Activated T-helper 2 cell treated with anti-CD3 and anti-CD28 coated beads, Interferon-gamma antibody, Interleukin-2, Interleukin-4, amounts not matched to agents 10 μg/mL and 5 μg/mL and 100 μg/mL, durations not matched to agents 14 hours and 24 hours and 36 hours (primary cell): ENCODE results near the gene XPR1. TPM values are rescaled to one million over a fixed set of nuclear protein-coding genes. Genes with fewer than 3 reads are reported as not detected.
"Not testable (repeated sequence)": the region's sequence is repeated elsewhere in the genome, so short reads cannot be mapped to it uniquely, and the experiment has no call there.

ENCODE experiments used
- DNase-seq: peaks from one replicate; pipeline ENCODE4 v3.0.0; 2021; ENCODE audit warnings: low spot score
- H3K27ac Mint-ChIP-seq: one replicate; pipeline ENCODE4 v1.8.0; 2021; ENCODE audit warnings: mixed read lengths
- H3K27me3 Mint-ChIP-seq: one replicate; pipeline ENCODE4 v1.8.0; 2021; ENCODE audit warnings: low read depth, mixed read lengths
- H3K36me3 Mint-ChIP-seq: one replicate; pipeline ENCODE4 v1.8.0; 2021; ENCODE audit warnings: low read depth, mixed read lengths
- H3K4me1 Mint-ChIP-seq: one replicate; pipeline ENCODE4 v1.8.0; 2021; ENCODE audit warnings: low read depth, mixed read lengths
- H3K4me3 Mint-ChIP-seq: one replicate; pipeline ENCODE4 v1.8.0; 2021; ENCODE audit warnings: low read depth, mild to moderate bottlenecking, moderate library complexity, mixed read lengths
- H3K9me3 Mint-ChIP-seq: one replicate; pipeline ENCODE4 v1.8.0; 2021; ENCODE audit warnings: mixed read lengths
- intact Hi-C: fragments of 100-400 bp; cut with micrococcal nuclease; formaldehyde crosslinking; loops from one replicate; pipeline ENCODE4 v1.15.1; 2023
- total RNA-seq: library from RNA; stranded (reverse); gene quantifications from 2 replicates; pipeline ENCODE4 v1.2.3, GENCODE V29; 2022

XPR1 gene
- total RNA-seq, 1 donor from 2014 or later, result 23.6 TPM

GRCh38 chr1:180640531-180640949, 8.7 kb downstream of the XPR1 start:
- Mint-ChIP-seq H3K4me3 (no peak overlapping the region), H3K9me3 (no peaks in the 10 kb centered on the region), H3K4me1 (peaks cover 2% of the 10 kb centered on the region), H3K27ac (no peak overlapping the region), H3K36me3 (no peaks in the 10 kb centered on the region), H3K27me3 (no peaks in the 10 kb centered on the region)
- DNase-seq, result no peak
- intact Hi-C loops, result no loop called here

DNA sequence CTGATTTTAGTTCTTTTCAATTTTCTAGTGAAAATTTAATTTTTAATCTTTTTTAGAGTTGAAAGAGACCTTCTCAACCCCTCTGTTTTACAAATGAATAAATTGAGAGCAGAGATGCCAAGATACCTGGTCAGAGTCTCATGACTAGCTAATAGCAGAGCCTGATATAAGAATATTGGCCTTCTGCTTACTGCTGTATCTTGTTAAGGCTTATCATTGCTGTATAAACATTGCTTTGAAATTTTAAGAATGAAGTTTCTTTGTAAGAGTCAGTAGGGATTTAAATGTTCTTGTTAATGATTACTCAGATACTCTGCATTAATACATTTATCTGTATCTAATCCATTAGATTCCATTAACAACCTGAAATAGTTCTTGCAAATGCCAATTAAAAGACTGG, 9.8 kb downstream of the XPR1 start:
- H3K36me3 Mint-ChIP-seq, result peaks cover 7% of the 10 kb centered on the region
- no peaks in the 10 kb centered on the region for H3K9me3 Mint-ChIP-seq
- no peaks in the 10 kb centered on the region for H3K27me3 Mint-ChIP-seq
- no peak overlapping the region for H3K4me3 Mint-ChIP-seq
- H3K4me1 Mint-ChIP-seq, result peaks cover 7% of the 10 kb centered on the region
- DNase-seq, result no peak
- H3K27ac Mint-ChIP-seq, result no peak overlapping the region
- intact Hi-C loops, result no loop called here

- Mint-ChIP-seq H3K4me3 (no peak overlapping the region), H3K27ac (no peak overlapping the region), H3K9me3 (no peaks in the 10 kb centered on the region), H3K4me1 (peaks cover 7% of the 10 kb centered on the region), H3K27me3 (no peaks in the 10 kb centered on the region), H3K36me3 (peaks cover 7% of the 10 kb centered on the region)
- intact Hi-C loops, result no loop called here
- DNase-seq, result no peak
Observed at GRCh38 chr1:180642781-180643180, 11.0 kb downstream of the XPR1 start.

- Mint-ChIP-seq H3K36me3 (peaks cover 7% of the 10 kb centered on the region), H3K27ac (no peak overlapping the region), H3K4me3 (no peak overlapping the region), H3K27me3 (no peaks in the 10 kb centered on the region), H3K4me1 (peaks cover 7% of the 10 kb centered on the region), H3K9me3 (no peaks in the 10 kb centered on the region)
- intact Hi-C loops, result no loop called here
- DNase-seq, result no peak
Observed at GRCh38 chr1:180643693-180644092, 11.9 kb downstream of the XPR1 start.

DNA sequence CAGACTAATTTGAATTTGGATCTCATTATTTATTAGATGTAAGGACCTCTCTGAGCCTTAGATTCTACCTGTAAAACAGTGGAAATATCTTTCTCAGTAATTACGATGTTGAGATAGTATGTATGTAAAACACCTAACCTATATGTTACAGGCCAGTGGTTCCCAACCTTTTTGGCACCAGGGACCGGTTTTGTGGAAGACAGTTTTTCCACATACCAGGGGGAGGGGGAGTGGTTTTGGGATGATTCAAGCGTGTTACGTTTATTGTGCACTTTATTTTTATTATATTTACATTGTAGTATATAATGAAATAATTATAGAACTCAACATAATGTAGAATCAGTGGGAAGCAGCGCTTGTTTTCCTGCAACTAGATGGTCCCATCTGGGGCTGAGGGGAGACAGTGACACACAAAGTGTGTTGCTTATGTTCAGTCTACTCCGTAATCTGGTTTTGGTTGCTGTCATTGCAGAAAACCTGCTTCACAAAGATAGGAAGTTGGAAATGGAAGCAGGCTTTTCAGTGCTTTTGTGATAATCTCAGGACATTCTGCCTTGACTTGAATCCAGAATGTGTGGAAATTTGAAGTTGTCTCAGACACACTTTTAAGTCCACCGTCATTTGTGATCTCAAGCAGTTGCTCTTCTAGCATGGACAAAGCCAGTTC, 12.8 kb downstream of the XPR1 start:
- intact Hi-C loops, result no loop called here
- H3K36me3 Mint-ChIP-seq, result peaks cover 7% of the 10 kb centered on the region
- peaks cover 7% of the 10 kb centered on the region for H3K4me1 Mint-ChIP-seq
- no peaks in the 10 kb centered on the region for H3K27me3 Mint-ChIP-seq
- DNase-seq, result no peak
- no peak overlapping the region for H3K4me3 Mint-ChIP-seq
- no peak overlapping the region for H3K27ac Mint-ChIP-seq
- H3K9me3 Mint-ChIP-seq, result no peaks in the 10 kb centered on the region

- H3K9me3 Mint-ChIP-seq, DNase-seq, intact Hi-C loops, H3K27me3 Mint-ChIP-seq, H3K4me3 Mint-ChIP-seq, H3K27ac Mint-ChIP-seq, H3K36me3 Mint-ChIP-seq, H3K4me1 Mint-ChIP-seq: not testable (repeated sequence)
Observed at GRCh38 chr1:180645261-180645660, 13.4 kb downstream of the XPR1 start.

DNA sequence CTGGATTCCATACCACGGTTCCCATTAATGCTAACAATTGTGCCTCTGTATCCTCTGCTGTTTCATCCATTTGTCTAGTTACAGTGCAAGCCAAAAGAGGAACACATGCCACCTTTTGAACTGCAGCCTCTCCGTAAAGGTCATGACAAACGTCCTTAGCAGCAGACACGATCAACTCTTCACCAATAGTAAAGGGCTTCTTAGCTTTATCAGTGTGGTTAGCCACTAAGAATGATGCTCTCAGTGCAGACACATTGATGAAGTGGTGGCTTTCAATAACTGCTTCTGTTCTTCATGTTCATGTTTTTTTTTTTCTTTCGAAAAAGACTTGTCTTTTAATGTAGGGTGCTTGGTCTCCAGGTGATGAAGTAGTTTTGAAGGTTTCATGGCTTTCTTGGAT, 14.3 kb downstream of the XPR1 start:
- no peaks in the 10 kb centered on the region for H3K9me3 Mint-ChIP-seq
- no peak overlapping the region for H3K4me3 Mint-ChIP-seq
- H3K4me1 Mint-ChIP-seq, result peaks cover 7% of the 10 kb centered on the region
- H3K27me3 Mint-ChIP-seq, result no peaks in the 10 kb centered on the region
- peaks cover 7% of the 10 kb centered on the region for H3K36me3 Mint-ChIP-seq
- DNase-seq, result no peak
- no peak overlapping the region for H3K27ac Mint-ChIP-seq
- intact Hi-C loops, result no loop called here

- Mint-ChIP-seq H3K9me3 (no peaks in the 10 kb centered on the region), H3K4me3 (no peak overlapping the region), H3K27me3 (no peaks in the 10 kb centered on the region), H3K27ac (no peak overlapping the region), H3K36me3 (peaks cover 7% of the 10 kb centered on the region), H3K4me1 (peaks cover 7% of the 10 kb centered on the region)
- intact Hi-C loops, result no loop called here
- DNase-seq, result no peak
Observed at GRCh38 chr1:180646547-180646946, 14.7 kb downstream of the XPR1 start.

GRCh38 chr1:180652792-180653191, 21.0 kb downstream of the XPR1 start:
- Mint-ChIP-seq H3K4me3 (no peak overlapping the region), H3K4me1 (no peaks in the 10 kb centered on the region), H3K36me3 (peaks cover 11% of the 10 kb centered on the region), H3K27ac (no peak overlapping the region), H3K9me3 (peaks cover 16% of the 10 kb centered on the region), H3K27me3 (no peaks in the 10 kb centered on the region)
- DNase-seq, result no peak
- intact Hi-C loops, result no loop called here

DNA sequence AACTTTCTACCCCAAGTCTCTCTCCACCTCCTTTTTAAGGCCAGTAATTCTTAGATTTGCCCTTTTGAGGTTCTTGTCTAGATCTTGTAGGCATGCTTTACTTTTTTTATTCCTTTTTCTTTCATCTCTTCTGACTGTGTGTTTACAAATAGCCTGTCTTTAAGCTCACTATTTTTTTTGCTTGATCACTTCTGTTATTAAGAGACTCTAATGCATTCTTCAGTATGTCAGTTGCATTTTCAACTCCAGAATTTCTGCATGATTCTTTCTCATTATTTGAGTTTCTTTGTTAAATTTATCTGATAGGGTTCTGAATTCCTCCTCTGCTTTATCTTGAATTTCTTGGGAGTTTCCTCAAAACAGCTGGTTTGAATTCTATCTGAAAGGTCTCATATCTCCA, 30.9 kb downstream of the XPR1 start:
- Mint-ChIP-seq H3K9me3 (peaks cover 59% of the 10 kb centered on the region), H3K4me3 (no peak overlapping the region), H3K27me3 (no peaks in the 10 kb centered on the region), H3K27ac (no peak overlapping the region), H3K4me1 (no peaks in the 10 kb centered on the region), H3K36me3 (peaks cover 69% of the 10 kb centered on the region)
- DNase-seq, result no peak
- intact Hi-C loops, result no loop called here

DNA sequence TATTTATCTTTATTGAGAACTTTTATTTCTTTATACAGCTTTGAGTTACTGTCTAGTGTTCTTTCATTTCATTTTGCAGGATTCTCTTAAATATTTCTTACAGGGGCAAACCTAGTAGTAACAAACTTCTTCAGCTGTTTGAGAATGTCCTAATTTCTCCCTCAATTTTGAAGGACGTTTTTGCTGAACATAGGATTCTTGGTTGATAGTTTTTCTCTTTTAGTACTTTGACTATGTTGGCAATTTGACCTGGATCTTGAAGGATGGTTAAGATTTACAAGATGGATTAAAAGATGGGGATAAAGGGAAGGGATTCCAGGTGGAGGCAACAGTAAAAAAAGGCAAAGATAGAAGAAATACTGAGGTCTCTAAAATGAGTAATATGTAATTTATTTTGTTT, 38.9 kb downstream of the XPR1 start:
- intact Hi-C loops, result no loop called here
- Mint-ChIP-seq H3K4me3 (no peak overlapping the region), H3K36me3 (peaks cover 51% of the 10 kb centered on the region)

GRCh38 chr1:180672105-180672504, 40.3 kb downstream of the XPR1 start:
- H3K4me3 Mint-ChIP-seq, result no peak overlapping the region
- H3K9me3 Mint-ChIP-seq, result peaks cover 34% of the 10 kb centered on the region
- no peak for DNase-seq
- peaks cover 12% of the 10 kb centered on the region for H3K4me1 Mint-ChIP-seq
- peaks cover 42% of the 10 kb centered on the region for H3K36me3 Mint-ChIP-seq
- intact Hi-C loops, result no loop called here
- no peak overlapping the region for H3K27ac Mint-ChIP-seq
- H3K27me3 Mint-ChIP-seq, result no peaks in the 10 kb centered on the region

More for the DNA sequence above, 38.9 kb downstream of the XPR1 start:
- Mint-ChIP-seq H3K9me3 (peaks cover 39% of the 10 kb centered on the region), H3K4me1 (peaks cover 12% of the 10 kb centered on the region), H3K27ac (no peak overlapping the region), H3K27me3 (no peaks in the 10 kb centered on the region)
- no peak for DNase-seq

DNA sequence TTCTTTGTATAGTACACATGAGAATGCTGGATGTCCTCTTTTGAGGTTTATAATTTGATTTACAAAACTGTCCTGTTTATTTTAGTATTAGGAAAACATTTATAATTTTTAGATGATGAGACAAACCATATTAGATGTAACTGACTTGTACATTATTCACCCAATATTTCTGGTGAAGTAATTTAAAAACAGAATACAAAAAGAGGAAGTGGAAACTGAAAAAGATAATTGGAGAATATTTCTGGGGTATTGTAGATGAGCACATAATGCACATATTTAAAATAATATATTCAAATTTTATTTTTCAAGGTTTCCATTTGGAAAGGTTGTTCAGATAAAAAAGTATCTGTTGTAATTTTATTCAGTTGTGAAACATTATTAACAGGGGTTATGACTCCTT, 40.7 kb downstream of the XPR1 start:
- intact Hi-C loops, result no loop called here
- Mint-ChIP-seq H3K36me3 (peaks cover 38% of the 10 kb centered on the region), H3K27me3 (no peaks in the 10 kb centered on the region), H3K4me3 (no peak overlapping the region), H3K27ac (no peak overlapping the region), H3K4me1 (peaks cover 12% of the 10 kb centered on the region), H3K9me3 (peaks cover 30% of the 10 kb centered on the region)
- no peak for DNase-seq
